Head of caudate nucleus (tissue), 42 donors: ENCODE results near the gene ANKMY1.

Experiments used
- DNase-seq, 42 donors: peaks; one replicate each; pipeline versions ENCODE4 v3.0.0 to v3.0.0-alpha.2; 2020 to 2021; ENCODE audit warnings: mixed read lengths in 7 of 42
- intact Hi-C: fragments of 100-400 bp; cut with DNase I; formaldehyde crosslinking; loops from one replicate; pipeline ENCODE4 v1.15.0; 2022

ANKMY1 gene

DNA sequence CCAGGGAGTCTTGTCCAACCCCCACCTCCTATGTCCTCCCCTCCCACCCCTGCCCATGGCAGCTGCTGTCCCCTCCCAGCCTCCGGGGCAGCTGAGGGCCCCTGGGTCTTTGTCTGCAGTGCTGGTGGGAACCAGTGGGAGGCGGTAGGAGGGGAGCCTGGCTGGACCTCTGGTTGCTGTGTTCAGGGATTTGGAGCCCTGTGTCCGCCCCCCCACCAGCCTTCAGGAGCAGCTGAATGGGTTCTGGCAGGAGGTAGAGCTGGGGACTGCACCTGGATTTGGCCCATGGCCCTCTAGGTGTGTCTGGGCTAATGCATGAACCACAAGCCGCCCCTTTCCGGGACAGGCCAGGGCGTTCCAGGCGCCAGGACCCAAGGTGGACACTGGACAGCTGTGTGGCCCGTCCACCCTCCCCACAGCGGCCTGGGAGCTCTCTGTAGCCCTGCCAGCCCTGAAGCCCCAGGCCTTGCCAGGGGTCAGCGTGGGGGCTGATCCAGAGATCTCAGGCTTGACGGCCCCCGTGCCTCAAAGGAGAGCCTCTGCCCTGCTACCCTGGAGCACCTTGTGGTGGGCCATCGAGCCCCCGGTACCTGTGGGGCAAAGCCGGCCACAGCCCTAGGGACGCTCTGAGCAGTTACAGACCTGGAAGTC is 96.9 kb downstream of the ANKMY1 start:
- peak in 25 of 42 donors; percentile 1 to 37 (median 9) for DNase-seq

DNA sequence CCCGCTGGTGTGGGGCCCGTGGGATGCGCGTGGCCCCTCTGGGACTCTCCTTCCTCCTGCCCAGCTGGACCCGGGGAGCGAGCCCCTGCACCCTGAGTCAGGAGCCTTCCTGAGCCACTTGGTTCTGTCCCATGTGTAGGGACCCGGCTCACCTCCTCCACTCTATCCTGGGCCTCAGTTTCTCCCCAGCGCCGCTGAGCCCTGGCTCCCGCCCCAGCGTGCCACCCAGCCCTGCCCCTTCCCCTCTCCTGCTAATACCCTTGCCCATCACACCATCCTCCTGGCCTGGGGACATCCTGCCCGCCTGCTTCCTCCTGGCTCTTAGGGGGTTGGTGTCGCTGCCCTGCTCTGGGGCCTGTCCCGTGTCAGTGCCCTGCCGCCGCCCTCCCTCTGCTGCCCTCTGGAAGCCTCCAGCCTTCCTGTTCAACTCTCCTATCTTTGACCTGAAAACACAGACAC is 97.5 kb downstream of the ANKMY1 start:
- peak in 24 of 42 donors; percentile 0 to 42 (median 10) for DNase-seq

More for the DNA sequence above, 96.9 kb downstream of the ANKMY1 start:
- intact Hi-C loops: no loop called here

DNA sequence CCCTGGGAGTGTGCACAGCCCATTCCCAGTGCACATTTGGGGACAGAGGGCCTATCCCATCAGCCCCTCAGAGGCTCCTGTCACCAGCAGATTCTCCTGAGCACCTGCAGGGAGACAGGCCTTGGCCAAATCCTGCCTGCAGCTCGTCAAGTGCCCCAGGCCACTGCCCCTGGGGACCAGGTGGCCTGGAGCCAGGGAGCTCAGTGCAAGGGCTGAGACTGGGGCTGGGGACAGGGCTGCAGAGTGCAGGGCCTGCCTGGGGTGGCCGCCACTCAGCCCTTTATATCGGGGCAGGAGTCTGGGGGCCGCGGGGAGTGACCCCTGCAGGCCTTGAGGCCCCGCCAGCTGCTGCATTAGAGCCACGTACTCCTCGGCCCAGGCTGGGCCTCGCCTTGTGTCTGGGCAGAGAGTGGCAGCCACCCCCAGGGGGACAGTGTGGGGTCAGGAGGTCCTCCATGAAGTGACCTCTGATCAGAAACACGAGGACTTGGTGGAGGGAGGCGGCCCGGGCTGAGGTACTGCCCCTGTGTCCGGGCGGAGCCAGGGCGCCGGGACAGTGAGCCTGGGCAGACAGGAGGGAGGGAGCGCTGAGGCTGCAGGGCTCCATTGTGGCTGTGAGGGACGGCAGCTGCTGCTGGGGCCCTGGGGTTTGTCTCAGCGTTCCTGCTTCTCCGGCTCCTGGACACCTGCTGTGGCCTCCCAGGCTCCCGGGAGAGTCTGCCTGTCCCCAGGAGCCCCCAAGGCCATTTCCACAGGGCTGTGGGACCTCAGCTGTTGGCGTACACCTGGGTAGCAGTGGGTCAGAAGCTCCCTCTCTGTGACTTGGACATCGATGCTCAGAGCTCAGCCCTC is 98.2 kb downstream of the ANKMY1 start:
- DNase-seq: peak in 28 of 42 donors; percentile 0 to 42 (median 8)

More for the DNA sequence above, 97.5 kb downstream of the ANKMY1 start:
- intact Hi-C loops: no loop called here

DNA sequence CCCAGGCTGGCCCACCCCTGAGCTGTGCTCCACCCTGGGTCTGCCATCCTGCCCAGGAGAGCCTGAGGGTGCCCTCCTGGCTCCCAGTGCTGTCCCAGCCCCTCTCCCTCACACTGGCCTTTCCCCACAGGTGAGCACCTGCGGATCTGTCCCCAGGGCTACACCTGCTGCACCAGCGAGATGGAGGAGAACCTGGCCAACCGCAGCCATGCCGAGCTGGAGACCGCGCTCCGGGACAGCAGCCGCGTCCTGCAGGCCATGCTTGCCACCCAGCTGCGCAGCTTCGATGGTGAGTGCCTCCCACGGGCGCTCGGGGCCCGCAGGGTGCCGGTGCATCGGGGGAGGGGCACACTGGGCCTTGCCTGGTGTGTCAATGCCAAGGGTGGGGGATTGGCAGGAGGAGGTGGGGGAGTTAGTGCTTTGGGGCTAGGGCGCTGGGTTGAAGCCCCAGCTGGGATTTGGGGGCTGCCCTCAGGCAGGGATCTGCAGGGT is 98.8 kb downstream of the ANKMY1 start:
- intact Hi-C loops: no loop called here
- peak in 22 of 42 donors; percentile 1 to 41 (median 9) for DNase-seq

More for the DNA sequence above, 98.2 kb downstream of the ANKMY1 start:
- intact Hi-C loops: no loop called here

DNA sequence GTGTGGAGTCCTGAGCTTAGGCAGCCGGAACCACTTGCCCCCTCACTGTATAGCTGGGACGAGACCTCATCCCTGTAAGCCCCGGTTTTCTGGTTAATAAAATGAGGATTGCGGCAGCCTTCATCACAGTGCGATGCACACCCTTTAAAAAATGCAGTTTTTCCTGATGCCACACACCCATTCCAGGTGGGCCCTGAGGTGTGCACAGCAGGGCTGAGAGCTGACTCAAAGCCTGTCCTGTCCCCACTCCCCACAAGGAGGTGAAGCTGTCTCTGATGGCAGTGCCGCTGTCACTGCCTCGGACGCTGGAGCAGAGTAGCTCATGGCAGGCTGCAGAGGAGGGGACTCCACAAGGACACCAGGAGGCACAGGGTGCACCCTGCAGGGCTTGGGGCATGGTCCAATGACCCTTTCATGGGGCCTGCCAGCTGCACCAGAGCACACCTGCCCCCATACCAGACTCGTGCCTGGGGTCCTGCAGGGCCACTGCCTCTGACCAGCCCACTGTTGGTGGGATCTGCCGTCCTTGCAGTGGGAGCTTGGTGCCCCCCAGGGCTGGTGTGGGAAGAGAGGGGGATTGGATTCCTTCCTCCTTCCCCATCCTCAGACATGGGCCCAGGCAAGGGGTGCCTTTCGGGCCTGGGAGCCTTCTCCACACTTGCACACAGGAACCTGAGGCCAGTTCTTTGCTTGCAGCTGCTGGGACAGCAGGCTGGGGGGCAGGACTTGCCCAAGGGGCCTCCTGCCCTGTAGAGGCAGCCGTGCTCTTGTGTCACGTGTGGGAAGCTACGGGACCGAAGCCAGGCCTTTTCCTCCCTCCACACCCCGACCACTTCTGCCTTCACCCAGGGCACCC is 99.5 kb downstream of the ANKMY1 start:
- peak in 18 of 42 donors; percentile 0 to 28 (median 6) for DNase-seq
- intact Hi-C loops: no loop called here

DNA sequence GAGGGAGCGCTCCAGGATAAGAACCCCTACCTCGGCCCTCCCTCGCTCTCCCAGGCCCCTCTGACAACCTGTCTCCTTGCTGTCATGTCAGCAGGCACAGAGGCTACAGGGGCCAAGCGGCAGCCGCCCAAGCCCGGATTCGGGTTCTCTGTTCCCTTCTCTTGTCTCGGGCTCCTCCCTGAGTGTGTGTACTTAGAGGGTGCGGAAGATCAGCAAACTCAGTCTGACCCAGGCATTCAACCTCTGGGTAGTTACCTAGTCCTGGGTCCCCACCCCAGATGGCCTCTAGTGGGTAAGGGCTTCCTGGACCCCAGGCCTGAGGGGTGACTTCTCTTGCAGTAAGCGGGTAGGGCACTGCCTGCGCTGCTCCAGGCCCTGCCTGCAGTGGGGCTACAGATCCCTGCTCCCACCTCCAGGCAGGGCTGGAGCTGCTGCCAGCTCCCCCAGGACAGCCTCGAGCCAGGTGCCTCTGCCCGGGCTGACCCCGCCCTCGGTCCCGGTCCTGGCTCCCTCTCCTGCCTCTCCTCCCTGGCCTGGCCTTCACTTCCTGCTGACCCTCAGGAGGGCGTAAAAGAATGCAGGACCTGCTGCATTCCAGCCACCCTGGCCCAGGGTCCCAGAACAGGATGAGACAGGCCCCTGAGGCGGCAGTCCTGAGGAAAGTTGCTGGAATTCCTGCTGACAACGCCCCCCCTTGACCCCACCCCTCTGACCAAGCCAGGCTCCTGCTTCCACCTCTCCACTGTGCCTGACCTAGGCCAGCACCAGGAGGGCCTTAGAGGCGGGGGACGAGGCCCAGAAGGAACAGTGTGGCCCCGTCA is 100.4 kb downstream of the ANKMY1 start:
- intact Hi-C loops: no loop called here
- DNase-seq: peak in 10 of 42 donors; percentile 0 to 31 (median 4)

DNA sequence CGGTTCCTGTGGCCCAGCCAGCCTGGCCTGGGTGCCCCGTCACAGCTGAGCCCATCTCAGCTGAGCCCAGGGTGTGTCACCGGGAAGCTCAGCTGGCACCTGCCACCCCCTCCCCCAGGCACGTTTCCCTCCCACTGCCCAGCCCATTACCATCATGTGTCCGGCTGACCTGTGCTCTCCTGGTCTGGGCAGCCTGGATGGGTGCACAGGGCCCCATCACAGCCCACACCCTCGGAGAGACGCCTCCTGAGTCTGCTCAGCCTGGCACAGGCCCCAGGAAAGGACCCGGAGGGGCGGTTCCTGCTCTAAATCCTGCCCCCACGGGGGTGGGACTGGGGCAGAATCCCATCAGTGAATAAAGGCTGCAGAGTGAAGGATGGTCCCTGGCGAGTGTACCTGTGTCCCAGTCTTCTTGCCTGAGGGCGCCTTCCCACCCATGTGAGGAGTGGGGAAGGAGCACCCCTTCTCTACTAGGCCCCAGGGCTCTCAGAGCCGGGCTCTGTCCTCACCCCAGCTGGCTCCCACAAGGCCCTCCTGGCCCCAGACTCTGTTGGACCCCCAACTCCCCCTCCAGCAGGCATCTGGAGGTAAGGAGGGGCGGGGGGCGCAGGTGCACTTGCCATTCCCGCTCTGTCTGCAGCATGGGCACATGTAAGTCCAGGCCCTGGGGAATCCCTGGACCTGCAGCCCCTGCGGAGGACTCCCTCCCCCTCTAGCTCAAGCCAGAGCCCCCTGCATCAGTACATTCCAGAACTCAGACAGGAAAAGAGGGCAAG is 101.2 kb downstream of the ANKMY1 start:
- intact Hi-C loops: no loop called here
- peak in 15 of 42 donors; percentile 37 to 81 (median 60) for DNase-seq

DNA sequence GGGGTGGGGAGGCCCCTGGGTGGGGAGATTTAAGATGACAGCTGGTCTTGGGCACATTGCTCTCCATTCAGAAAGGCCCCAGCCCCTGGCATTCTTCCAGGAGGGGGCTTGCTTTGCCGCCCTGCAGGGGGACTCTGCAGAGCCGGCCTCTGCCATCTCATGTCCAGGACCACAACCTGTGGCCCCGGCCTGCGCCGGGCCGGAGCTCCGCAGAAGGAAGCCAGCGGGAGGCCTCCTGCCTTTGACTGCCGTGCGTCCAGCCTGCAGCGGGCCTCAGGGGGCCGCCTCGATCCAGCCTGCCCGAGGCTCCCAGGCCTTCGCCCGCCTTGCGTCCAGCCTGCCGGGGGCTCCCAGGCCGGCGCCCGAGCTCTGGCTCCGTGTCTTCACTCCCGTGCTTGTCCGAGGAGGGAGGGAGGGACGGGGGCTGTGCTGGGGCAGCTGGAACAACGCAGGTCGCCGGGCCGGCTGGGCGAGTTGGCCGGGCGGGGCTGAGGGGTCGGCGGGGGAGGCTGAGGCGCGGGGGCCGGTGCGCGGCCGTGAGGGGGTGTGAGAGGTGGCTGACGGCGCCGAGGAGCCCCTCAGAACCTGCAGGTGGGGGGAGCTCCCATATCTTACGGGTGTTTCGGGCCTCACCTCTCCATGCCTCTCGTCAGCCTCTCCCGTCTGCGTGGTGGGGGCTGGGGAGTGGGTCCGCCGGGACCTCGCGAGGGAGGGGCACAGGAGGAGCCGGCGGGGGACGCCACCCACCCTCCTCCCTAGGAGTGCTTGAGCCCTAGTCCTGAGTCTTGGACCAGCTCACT is 101.9 kb downstream of the ANKMY1 start:
- intact Hi-C loops: no loop called here
- DNase-seq: peak in 5 of 42 donors; percentile 7 to 38 (median 7)

DNA sequence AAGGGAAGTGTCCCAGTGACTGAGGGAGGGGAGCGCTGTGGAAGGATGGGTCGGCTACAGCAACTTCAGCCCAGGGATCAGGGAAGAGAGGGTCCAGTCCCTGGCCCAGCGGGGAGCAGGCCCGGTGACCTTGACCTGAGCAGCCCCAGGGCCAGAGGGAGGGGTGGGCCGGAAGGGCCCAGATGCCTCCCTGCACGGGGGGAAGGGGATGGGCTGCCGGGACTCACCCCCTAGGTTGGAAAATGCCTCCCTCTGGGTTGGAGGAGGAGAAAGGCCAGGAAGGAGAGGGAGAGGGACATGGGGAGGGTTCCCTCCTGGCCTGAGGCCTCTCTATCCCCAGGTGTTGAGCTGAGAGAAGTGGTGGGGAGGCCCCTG is 102.5 kb downstream of the ANKMY1 start:
- intact Hi-C loops: no loop called here
- peak in 4 of 42 donors; percentile 3 to 29 (median 4) for DNase-seq

DNA sequence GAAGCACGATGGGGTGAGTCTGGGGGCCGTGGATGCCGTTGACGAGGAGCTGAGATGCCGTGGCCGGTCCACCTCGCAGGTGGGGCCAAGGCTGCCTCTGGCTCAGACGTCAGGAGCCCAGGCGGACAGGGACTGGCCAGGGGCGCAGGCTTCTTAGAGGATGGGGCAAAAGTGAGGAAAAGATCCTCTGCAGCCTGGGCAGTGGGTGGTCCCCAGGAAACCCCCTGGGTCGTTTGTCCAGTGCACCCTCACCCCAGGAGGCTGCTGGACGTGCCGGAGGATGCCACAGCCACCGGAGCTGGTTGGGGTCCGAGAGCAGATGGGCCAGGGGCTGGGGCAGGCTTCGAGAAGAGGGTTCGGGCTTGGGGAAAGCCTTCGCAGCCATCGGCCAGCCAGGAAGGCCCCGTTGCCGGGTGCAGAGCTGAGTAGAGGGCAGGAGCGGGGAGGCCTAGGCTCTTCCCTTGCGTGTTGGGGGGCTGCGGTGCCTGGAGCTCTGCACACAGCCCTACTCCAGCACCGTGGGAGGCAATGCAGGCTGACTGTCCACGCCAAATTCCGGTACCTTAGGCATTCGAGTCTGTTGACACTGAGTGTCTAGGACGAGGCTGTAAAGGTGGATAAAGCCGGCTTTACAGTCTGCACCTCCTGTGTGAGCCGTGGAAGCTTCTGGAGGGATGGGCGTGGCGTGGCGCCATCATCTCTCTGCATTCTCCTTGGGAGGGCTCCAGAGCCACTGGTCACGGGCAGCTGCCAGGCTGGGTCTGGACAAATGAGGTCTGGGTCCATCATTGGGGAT is 103.5 kb downstream of the ANKMY1 start:
- intact Hi-C loops: no loop called here
- DNase-seq: peak in 16 of 42 donors; percentile 14 to 81 (median 63)

DNA sequence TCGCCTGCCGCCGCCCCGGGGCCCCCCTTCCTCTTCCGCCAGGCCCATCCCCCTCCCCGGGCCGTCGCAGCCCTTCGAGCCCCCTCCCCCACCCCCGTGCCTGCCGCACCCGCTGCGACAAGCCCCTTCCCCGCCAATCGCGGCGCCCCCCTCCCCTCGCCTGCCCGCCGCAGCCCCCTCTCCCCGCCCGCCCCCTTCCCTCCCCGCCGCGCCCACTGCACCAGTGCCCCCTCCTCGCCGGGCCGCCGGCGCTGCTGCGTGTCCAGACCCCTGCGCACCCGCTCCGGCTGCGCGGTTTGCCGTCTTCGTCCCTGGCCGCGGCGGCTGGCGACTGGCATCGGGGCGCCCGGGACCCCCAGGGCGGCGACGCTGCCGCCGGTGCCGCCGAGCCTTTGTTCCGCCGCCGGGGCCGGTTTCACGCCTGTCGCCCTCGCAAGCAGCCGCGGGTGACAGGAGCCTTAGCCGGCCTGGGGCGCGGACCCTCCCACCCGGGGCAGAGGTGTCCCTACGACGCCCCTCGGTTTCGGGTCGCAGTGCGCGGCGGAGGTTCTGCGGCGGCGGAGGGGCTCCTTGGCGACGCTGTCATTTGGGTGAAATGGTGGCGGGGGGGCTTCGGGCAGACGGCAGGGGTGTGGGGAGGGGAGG is 104.2 kb downstream of the ANKMY1 start:
- peak in 12 of 42 donors; percentile 2 to 50 (median 16) for DNase-seq
- intact Hi-C loops: no loop called here

DNA sequence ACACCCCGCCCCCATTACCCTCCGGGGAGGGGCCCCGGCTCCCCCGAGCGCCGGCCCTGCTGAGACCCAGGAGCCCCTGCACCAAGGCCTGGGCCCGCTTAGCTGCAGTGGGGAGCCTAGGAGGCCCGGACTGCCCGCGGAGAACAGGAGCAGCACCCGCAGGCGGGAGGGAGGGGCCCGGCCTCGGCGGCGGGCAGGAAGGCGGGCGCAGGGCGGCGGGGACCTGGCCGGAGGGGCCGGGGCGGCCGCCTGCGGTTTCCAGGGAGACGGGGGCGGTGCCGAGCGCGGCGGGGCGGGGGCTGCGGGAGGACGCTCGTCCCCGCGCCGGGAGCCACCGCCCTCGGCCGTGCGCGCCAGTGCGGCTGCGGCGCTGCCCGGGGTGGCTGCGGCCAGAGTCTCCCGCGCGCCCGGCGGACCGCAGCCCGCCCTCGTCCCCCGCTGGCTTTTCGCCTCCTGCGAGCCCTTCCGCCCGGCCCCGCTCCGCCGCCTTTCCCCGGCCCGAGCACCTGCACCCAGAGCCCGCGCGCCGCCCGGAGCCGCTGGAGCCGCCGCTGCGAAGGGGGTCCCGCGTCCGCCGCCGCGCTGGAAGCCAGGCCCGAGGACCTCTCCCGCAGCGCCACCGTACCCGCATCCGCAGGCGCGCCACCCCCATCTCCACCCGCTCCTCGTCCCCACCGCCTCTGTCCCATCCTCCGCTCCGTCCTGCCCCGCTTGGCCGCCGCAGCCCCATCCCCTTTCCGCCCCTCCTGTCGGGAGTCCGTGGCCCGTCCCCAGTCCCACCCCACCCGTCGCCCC is 105.1 kb downstream of the ANKMY1 start:
- intact Hi-C loops: no loop called here
- DNase-seq: peak in 38 of 42 donors; percentile 61 to 91 (median 78)

DNA sequence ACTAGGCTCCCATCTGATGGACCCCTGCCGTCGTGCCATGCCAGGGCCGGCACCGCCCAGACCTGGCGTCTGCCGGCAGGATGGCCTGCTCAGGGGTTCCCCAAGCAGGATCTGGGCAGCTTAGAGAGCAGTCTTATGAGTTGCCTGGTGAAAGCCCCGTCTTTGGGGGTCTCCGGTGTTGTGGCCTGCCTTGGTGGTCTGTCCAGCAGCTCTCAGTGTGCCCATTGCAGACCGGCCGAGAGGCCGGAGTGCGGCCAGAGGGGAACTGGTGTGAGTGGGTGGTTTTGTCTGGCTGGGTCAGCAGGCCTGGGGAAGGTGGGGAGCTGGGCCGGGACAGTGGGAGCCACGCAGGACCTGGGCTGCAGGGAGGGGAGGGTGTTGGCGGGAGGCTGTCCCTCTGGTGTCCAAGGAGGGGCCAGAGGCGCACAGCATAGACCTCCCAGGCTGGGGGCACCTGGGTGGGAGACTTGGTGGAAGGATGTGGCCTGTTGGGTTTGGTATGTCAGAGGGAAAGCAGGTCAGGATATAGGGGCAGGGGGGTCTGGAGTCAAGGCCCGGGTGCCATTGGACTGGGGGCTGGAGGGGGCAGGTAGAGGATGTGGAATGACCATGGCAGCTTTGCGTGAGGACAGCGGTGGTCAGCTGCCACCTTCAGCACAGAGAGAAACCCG is 105.9 kb downstream of the ANKMY1 start:
- peak in 11 of 42 donors; percentile 3 to 28 (median 12) for DNase-seq
- intact Hi-C loops: no loop called here

DNA sequence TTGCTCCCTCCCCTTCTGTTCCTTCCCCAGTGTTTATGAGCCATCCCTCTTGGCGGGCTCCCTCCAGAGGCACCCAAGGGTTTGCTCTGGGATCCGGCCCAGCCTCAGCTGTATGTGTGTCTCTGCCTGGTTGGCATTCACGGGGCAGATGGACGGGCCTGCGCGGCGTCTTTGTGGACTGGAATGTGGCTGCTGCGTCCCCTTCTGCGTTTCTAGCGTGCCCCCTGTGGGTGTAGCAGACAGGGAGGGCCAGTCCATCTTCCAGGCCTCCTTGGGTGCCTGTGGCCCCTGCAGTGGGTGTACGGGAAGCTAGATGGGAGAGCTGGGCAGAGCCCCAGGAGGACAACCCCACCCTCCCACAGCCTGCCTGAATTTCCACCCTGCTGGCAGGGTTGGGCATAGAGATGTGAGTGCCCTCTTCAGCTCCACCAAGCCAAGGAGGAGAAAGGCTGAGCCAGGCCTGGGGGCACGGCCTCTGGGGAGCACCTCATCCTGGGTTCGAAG is 106.6 kb downstream of the ANKMY1 start:
- DNase-seq: peak in 28 of 42 donors; percentile 19 to 81 (median 58)

More for the DNA sequence above, 106.6 kb downstream of the ANKMY1 start:
- intact Hi-C loops: no loop called here
